CD4-positive, alpha-beta T cell treated with Interleukin-17A for 1 hour (primary cell): Measurements from ENCODE around the gene THSD7B.
"Not testable (repeated sequence)": the region's sequence is repeated elsewhere in the genome, so short reads cannot be mapped to it uniquely, and the experiment has no call there.

ENCODE experiments used
- DNase-seq: peaks from one replicate; pipeline ENCODE4 v3.0.0-alpha.2; 2020

THSD7B gene

GRCh38 chr2:137444970-137445369 lies 679.6 kb downstream of the THSD7B start:
- DNase-seq = no peak

GRCh38 chr2:137449454-137449853 lies 684.1 kb downstream of the THSD7B start:
- DNase-seq = no peak

- no peak for DNase-seq
These were observed 689.5 kb downstream of the THSD7B start for GRCh38 chr2:137454886-137455285.

- no peak for DNase-seq
These were observed 702.0 kb downstream of the THSD7B start for GRCh38 chr2:137467246-137467862.

GRCh38 chr2:137493261-137493660 lies 727.9 kb downstream of the THSD7B start:
- DNase-seq = no peak

GRCh38 chr2:137500599-137500998 lies 735.3 kb downstream of the THSD7B start:
- no peak for DNase-seq

- no peak for DNase-seq
These were observed 741.9 kb downstream of the THSD7B start for GRCh38 chr2:137507237-137507636.

- no peak for DNase-seq
These were observed 743.5 kb downstream of the THSD7B start for GRCh38 chr2:137508739-137509384.

GRCh38 chr2:137511526-137511925 lies 746.2 kb downstream of the THSD7B start:
- DNase-seq = no peak

- DNase-seq = no peak
These were observed 756.6 kb downstream of the THSD7B start for GRCh38 chr2:137521653-137522619.

GRCh38 chr2:137522620-137523011 lies 757.3 kb downstream of the THSD7B start:
- no peak for DNase-seq

- DNase-seq = no peak
These were observed 758.6 kb downstream of the THSD7B start for GRCh38 chr2:137523931-137524330.

GRCh38 chr2:137525132-137525531 lies 759.8 kb downstream of the THSD7B start:
- no peak for DNase-seq

GRCh38 chr2:137525641-137526190 lies 760.4 kb downstream of the THSD7B start:
- no peak for DNase-seq

- no peak for DNase-seq
These were observed 770.6 kb downstream of the THSD7B start for GRCh38 chr2:137535897-137536296.

GRCh38 chr2:137539336-137539735 lies 774.0 kb downstream of the THSD7B start:
- no peak for DNase-seq

GRCh38 chr2:137547842-137548241 lies 782.5 kb downstream of the THSD7B start:
- no peak for DNase-seq

- no peak for DNase-seq
These were observed 801.0 kb downstream of the THSD7B start for GRCh38 chr2:137566387-137566786.

GRCh38 chr2:137570484-137570883 lies 805.1 kb downstream of the THSD7B start:
- DNase-seq = no peak

- not testable (repeated sequence) for DNase-seq
These were observed 822.5 kb downstream of the THSD7B start for GRCh38 chr2:137587834-137588233.

- not testable (repeated sequence) for DNase-seq
These were observed 823.2 kb downstream of the THSD7B start for GRCh38 chr2:137588578-137588977.

GRCh38 chr2:137590102-137590501 lies 824.8 kb downstream of the THSD7B start:
- DNase-seq = no peak

- DNase-seq = no peak
These were observed 842.5 kb downstream of the THSD7B start for GRCh38 chr2:137607722-137608318.
